Fibroblast of lung (primary cell): ENCODE results near the gene PDXK.

Experiments used
- CTCF ChIP-seq, 2 donors: IDR thresholded peaks in 1 of 2; conservative IDR thresholded peaks in 1 of 2; 1 replicate in 1 of 2; 2 replicates in 1 of 2; pipeline ENCODE4 v1.5.1; 2011 to 2012; ENCODE audit warnings: low read length in 2 of 2, control low read depth in 1 of 2, inconsistent platforms in 1 of 2, low read depth in 1 of 2, mild to moderate bottlenecking in 1 of 2
- EZH2 ChIP-seq: IDR thresholded peaks from 2 replicates; pipeline ENCODE4 v1.5.1; 2012; ENCODE audit warnings: low read length, control low read depth, mild to moderate bottlenecking; ENCODE audit errors: missing control alignments

GRCh38 chr21:43686811-43687565, 31.9 kb upstream of the PDXK start:
- TF ChIP-seq CTCF (conservative IDR thresholded peaks at IDR 0.05 in 1 of 2, IDR thresholded peaks at IDR 0.05 in 1 of 2; ENCODE audit: low read depth in 1 of 2, low read length in 2 of 2) (no peak), EZH2 (no peak)
